CD1c-positive myeloid dendritic cell (primary cell): Measurements from ENCODE around the gene NCK2.

ENCODE experiments used
- DNase-seq: peaks from one replicate; pipeline ENCODE4 v3.0.0-alpha.2; 2016; ENCODE audit errors: extremely low spot score

The NCK2 gene

GRCh38 chr2:105744909-105745853 lies at the start of gene NCK2:
Gene NCK2, plus strand, starts transcription at chr2:105744912. Its CDS starts 110,152 bp downstream, at chr2:105855064.
- no peak for DNase-seq

GRCh38 chr2:105697781-105698449 lies 46.8 kb upstream of the NCK2 start:
- no peak for DNase-seq

DNA sequence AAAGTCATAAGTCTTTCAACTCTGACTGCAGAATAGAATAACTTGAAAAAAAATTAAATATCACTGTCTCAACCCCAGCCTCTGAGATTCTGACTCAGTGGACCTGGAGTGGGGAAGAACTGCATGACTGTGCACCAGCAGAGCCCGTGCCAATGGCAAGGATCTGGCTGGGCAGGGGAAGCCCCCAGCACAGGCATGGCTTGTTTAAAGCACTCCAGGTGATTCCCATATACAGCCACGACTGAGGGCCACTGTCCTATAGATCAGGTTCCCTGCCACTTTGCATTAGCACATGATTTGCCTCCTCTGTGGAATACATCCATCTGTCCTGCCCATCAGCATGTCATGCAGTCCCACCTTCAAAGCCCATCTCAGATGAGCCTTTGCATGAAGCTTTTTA lies 45.9 kb upstream of the NCK2 start:
- no peak for DNase-seq

GRCh38 chr2:105701042-105701441 lies 43.7 kb upstream of the NCK2 start:
- DNase-seq, result no peak

GRCh38 chr2:105708697-105709096 lies 36.0 kb upstream of the NCK2 start:
- no peak for DNase-seq

DNA sequence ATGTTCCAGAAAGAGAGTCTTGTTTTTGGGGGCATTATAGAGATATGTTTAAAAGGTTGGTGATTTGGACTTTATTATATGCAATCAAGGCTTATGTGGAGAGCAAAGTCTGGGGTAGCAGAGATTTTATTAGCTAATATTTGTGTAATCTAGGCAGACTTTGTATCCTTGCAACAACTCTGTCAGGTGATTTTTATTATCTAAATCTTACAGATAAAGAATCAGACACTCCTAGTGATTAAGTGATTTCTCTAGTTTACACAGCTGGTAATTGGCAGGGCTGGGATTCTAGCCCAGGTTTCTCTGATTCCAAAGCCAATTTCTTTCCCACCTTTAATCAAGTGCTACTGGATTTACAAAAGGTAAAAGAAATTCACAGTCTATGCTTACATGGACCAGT lies 33.3 kb upstream of the NCK2 start:
- no peak for DNase-seq

DNA sequence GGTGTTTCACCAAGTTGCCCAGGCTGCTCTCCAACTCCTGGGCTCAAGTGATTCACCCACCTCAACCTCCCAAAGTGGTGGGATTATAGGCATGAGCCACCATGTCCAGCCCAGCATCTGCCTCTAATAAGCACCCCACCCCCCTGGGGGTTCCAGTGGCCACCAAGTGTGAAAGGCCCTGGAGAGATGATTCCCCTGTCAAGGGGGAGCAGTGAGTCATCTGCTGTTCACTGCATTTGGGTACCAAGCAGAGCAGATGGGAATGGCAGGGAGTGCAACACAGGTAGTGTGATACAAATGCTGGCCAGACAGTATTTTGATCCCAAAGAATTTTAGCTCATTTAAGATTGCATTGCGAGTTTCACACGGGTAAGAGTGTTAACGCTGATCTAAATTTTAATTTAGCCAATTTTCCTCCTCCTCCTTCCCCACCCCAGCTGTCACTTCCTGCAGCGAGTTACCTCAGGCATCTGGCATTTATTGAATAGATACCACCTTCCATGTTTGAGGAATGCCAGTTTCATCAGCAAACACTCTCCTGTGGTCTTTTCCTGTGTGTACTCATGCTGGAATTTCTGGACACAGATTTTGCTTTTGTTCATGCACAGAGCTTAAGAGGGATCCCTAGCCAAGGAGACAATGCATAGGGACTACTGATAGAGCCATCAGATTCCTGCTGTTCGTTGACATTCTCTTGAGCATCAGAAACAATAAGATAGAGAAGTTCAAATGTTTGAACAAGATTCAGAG lies 32.4 kb upstream of the NCK2 start:
- DNase-seq, result no peak

DNA sequence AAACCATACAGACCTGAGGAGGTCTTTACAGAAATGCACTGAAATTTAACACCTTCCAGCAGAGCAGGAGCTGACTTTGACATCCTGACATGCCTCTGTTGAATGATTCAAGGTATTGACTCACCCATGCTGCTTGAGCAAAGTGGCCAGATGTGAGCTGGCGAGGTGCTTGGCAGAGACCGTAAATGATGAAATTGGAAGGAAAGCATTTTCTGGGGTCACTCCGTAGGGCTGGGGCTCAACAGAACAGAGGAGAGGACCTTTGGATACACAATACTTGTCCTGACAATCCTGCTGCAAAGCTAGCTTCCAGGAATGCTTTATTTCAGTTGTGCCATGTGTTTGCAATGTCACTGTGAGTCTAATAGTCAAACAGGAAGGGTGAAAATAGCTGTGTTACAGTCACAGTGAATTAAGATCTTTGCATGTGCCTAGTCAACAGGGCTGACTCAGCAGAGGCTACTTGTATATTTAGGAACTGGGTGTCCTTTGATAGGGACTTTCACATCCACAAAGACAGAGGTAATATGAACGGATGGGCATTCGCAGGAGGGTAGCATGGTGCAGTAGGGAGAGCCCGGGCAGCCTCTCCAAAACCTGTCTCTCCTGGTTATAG lies 31.6 kb upstream of the NCK2 start:
- DNase-seq, result peak; percentile 36

- DNase-seq, result no peak
Measured at GRCh38 chr2:105714141-105714540, 30.6 kb upstream of the NCK2 start.

DNA sequence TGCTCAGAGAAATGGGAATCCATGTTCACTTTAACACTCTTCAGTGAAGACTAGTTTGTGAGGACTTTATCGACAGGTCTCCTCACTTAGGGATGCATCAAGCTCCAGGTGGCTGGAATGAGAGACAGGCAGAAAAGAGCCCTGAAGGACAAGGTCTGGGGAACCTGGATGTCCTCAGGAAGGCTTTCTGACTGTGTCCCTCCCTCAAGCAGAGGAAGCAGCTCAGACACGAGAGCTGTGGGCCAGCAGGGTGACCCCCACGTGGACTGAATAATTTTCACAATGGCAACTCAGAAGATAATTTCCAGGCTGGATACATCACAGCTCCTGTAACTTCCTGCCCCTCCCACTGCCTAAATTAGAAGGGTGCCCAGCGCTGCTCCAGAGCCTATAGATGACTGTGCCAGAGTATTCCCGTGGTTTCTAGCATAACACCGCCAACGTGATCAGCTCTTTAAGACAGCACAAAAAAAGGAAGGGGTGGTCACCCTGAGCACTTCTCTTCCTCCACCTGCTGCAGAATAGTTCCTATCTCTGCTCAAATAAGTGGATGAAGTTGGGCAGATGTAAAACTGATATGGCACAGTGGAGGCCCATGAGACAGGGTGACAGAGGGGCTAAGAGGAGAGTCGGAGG lies 25.7 kb upstream of the NCK2 start:
- DNase-seq, result no peak

DNA sequence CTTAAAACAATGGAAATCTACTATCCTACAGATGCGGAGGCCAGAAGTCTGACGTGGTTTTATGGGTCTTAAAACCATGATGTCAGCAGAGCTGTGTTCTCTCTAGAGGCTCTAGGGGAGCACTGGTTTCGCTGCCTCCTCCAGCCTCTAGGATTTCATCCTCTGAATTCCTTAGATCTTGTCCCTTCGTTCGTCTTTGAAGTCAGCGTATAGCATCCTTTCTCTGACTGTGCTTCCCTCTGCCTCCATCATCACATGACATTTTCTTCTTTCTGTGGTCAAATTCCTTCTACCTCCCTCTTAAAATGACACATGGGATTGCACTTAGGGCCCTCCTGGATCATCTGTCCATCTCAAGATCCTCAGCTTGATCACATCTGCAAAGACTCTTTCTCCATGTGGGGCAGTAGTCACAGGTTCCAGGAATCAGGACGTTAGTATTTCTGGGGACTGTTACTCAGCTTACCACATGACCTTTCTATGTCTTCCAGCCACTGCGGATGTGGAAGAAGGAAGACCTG lies 22.7 kb upstream of the NCK2 start:
- DNase-seq, result no peak

GRCh38 chr2:105722726-105723297 lies 21.9 kb upstream of the NCK2 start:
- DNase-seq, result no peak

GRCh38 chr2:105723431-105723830 lies 21.3 kb upstream of the NCK2 start:
- no peak for DNase-seq

- no peak for DNase-seq
Measured at GRCh38 chr2:105725388-105725787, 19.3 kb upstream of the NCK2 start.

GRCh38 chr2:105730170-105730569 lies 14.5 kb upstream of the NCK2 start:
- DNase-seq, result no peak

DNA sequence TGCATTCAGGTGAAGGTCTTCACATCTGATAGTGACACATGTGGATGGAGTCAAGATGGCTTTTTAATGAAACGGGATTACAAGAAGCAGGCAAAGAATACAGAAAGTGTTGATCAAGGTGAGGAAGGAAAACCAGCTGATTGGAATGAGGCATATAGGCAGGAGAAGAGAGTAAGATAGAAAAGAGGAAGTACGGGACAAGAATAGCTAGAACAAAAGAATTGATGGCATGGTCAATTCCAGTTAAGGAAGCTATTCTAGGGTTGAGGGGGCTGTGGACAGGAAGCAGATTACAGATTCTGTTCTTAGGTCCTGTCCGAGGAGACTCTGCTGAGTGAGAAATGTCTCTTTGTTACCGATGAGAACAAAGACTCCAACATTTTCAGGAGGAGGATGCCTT lies 13.2 kb upstream of the NCK2 start:
- DNase-seq, result no peak

- DNase-seq, result no peak
Measured at GRCh38 chr2:105732101-105732500, 12.6 kb upstream of the NCK2 start.

DNA sequence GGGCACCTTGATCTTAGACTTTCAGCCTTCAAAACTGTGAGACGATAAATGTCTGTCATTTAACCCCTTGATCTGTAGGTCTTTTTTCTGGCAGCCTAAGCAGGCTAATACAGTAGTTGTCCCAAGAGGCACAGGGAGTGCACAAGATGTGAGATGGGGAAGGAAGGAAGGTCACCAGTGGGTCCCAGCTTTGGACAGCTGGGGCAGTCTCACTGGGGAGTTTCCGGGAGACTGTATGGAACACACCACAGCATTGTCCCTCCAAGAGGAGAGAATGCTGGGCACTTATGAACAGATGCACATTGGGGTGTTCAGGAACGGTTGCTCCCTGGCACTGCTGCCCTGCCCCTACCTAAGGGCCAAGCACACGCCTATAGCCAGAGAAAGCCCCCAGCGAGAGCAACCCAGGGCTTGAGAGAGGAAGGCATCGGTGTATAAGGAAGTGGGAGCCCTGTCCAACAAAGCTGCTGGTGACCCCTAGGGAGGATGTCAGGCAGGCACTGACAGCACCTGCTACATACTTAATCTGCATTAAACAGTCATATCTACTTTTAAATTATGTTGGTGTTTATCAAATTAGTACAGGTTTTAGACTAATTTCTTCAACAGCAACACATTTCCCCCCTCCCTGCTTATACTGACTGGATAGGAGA lies 11.6 kb upstream of the NCK2 start:
- DNase-seq, result no peak

DNA sequence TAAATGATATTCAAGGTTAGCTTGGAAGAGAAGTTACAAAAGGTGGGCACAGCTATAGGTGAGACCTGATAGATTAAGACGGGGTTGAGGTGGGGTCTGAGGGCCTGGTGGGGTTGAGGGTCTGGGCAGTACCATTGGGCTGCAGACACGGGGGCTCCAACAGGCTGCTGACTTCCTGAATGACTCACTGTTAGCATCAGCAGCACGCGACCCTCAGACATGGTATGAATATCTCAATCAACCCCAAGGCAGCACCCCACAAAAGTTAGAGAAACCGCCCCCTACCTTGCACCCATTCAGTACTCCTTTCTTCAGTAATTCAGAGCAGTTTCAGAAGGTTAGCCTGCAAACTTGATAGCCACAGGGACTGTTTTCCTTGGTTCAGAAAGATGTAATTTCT lies 10.8 kb upstream of the NCK2 start:
- no peak for DNase-seq

DNA sequence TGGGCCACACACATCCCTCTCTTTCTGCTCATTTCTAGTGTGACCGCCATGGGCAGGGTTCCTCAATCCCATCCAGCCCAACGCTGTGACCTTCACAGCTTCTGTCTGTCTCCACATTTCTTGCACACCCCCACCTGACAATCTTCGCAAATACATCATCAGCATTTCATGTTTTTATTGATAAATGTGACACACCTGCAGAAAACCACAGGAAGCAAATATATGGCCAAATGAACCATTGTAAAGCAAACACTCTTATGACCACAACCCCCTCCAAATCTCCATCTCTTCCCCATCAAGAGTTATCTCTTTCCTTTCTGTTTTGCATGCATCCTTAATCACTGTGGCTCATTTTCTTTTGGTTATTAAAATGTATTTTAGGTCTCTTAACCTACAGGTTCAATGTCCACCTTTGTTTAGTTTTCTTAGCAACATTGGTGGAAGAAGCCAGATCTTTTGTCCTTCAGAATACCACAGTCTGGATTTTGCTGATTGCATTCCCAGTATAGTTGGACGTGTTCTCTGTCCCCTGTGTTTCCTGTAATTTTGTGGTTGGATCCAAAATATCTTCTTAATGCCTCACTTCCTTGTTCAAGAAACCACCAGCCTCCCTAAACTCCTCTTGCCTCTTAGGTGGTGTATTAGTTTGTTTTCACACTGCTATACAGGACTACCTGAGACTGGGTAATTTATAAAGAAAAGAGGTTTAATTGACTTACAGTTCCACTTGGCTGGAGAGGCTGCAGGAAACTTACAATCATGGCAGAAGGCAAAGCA lies 9.8 kb upstream of the NCK2 start:
- no peak for DNase-seq
